ENCODE results near the gene PBRM1. TPM values are rescaled to one million over a fixed set of nuclear protein-coding genes. Genes with fewer than 3 reads are reported as not detected.

PBRM1 gene
- total and polyA plus RNA-seq, 2 of the 13 experiments (the other 11 are each of a cell fraction or from before 2014, with no cell fraction given), result 10.9 to 33.2 TPM

DNA sequence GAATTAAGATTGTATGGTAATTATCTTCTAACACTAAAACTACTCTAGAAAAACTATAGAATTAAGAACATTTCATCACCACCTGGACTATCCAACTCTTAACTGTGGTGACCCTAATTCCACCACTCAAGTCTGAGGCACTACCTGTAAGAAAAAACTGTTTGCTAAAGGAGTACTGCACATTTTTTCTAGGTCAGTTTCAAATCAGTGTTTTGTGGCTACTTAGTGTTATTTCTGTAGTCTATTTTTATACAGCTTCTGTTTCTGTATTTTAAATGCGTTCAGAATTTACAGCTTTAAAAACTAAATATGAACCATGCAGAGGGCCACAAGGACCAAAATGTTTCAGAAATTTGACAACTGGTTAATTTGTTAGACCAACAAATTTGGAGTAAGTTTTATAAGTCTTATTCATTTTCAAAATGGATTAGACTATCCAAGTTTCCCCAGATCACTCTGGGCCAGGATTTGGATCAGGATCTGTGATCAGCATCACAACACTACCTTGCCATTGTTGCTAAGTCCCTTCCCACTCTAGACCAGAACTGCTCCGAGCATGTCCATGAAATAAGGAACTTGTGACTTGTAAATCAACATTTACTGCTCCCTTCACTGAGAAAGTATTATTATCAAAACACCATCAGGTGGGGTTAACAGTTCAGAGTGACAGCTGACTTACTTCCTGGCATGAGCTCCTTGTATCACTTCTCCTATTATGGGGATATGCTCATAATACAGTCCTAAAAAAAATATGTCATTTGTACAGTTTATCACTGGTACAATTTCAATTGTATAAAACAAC, 11.3 kb upstream of the PBRM1 start:
- in situ Hi-C loops (cut with HindIII; ENCODE audit: extremely low pct_ligation_motif_present, low pct_unique_long_range_greater_than_20kb), result no loop called here
- H3K4me1 ChIP-seq (ENCODE audit: insufficient read depth, low read length), result peaks cover 7% of the 10 kb centered on the region
- peaks cover 3% of the 10 kb centered on the region; the same call in 1 of the 2 replicates for H4K20me1 ChIP-seq (ENCODE audit: insufficient read depth, low read length)
- no peak overlapping the region for H3K27ac ChIP-seq (ENCODE audit: extremely low read length, insufficient read depth, low read length)
- H3K79me2 ChIP-seq (ENCODE audit: insufficient read depth, low read length), result peaks cover 16% of the 10 kb centered on the region
- POLR2A ChIA-PET, result interaction anchor here (1.4 to 4.5 kb wide), 2 partner anchors 11 to 13 kb away, joined by 4 to 18 read pairs; partner anchors contain the start of genes GNL3 and PBRM1
- CTCF ChIA-PET (ENCODE audit: low intra/inter-chr PET ratio, low total read pairs), result no interaction called here
- FAIRE-seq (no peak), ATAC-seq (no peak), DNase-seq (ENCODE audit: low spot score) (no peak)
- no peak overlapping the region for H3K4me3 ChIP-seq (replicated peaks in 1 of 3; ENCODE audit: insufficient read depth in 1 of 3, low read depth in 2 of 3, low read length in 3 of 3)
- H3K4me2 ChIP-seq (ENCODE audit: low read depth, low read length), result no peak overlapping the region
- H3K9me3 ChIP-seq (ENCODE audit: low read length), result no peaks in the 10 kb centered on the region
- TF ChIP-seq, protein P1, sequence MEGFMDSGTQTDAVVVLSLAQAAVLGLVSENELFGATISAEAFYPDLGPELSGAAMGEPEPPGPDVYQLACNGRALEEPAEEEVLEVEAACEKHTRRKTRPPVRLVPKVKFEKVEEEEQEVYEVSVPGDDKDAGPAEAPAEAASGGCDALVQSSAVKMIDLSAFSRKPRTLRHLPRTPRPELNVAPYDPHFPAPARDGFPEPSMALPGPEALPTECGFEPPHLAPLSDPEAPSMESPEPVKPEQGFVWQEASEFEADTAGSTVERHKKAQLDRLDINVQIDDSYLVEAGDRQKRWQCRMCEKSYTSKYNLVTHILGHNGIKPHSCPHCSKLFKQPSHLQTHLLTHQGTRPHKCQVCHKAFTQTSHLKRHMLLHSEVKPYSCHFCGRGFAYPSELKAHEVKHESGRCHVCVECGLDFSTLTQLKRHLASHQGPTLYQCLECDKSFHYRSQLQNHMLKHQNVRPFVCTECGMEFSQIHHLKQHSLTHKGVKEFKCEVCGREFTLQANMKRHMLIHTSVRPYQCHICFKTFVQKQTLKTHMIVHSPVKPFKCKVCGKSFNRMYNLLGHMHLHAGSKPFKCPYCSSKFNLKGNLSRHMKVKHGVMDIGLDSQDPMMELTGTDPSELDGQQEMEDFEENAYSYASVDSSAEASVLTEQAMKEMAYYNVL (CRISPR knock-in tag; IDR thresholded peaks at IDR 0.05; ENCODE audit: borderline replicate concordance), result no peak
- TF ChIP-seq, protein P2, sequence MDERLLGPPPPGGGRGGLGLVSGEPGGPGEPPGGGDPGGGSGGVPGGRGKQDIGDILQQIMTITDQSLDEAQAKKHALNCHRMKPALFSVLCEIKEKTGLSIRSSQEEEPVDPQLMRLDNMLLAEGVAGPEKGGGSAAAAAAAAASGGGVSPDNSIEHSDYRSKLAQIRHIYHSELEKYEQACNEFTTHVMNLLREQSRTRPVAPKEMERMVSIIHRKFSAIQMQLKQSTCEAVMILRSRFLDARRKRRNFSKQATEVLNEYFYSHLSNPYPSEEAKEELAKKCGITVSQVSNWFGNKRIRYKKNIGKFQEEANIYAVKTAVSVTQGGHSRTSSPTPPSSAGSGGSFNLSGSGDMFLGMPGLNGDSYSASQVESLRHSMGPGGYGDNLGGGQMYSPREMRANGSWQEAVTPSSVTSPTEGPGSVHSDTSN (CRISPR knock-in tag; IDR thresholded peaks at IDR 0.05), result no peak
- no peak for TF ChIP-seq KLF16 (CRISPR knock-in tag; IDR thresholded peaks at IDR 0.05)
- TF ChIP-seq, protein P3, sequence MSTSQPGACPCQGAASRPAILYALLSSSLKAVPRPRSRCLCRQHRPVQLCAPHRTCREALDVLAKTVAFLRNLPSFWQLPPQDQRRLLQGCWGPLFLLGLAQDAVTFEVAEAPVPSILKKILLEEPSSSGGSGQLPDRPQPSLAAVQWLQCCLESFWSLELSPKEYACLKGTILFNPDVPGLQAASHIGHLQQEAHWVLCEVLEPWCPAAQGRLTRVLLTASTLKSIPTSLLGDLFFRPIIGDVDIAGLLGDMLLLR (CRISPR knock-in tag; IDR thresholded peaks at IDR 0.05), result no peak
- TF ChIP-seq RBFOX2 (IDR thresholded peaks at IDR 0.05; ENCODE audit: low read depth, low read length), result 0 out of 2 replicates have a peak, but pooled peaks have one; percentile 14
- no peak for TF ChIP-seq CCAR2 (optimal IDR thresholded peaks at IDR 0.05; ENCODE audit: low read depth, low read length)
- H3K36me3 ChIP-seq (replicated peaks in 1 of 2; ENCODE audit: control insufficient read depth in 1 of 2, insufficient read depth in 2 of 2, low read length in 2 of 2), result peaks cover 16 to 61% of the 10 kb centered on the region in 2 experiments
- H3K27me3 ChIP-seq (ENCODE audit: control insufficient read depth in 1 of 2, insufficient read depth in 2 of 2, low read length in 2 of 2), result no peaks in the 10 kb centered on the region
- no TSS peak for BruUV-seq (replicated peaks)
- intact Hi-C loops (cut with micrococcal nuclease; ENCODE audit: unreplicated experiment), result no loop called here
- no peak overlapping the region for H2AFZ ChIP-seq (ENCODE audit: low read length)
- H3K9ac ChIP-seq (ENCODE audit: insufficient read depth, low read depth, low read length), result no peak overlapping the region
- 91% methylated on average over 2 of the region's 2 CpGs for WGBS (ENCODE audit: low lambda C conversion rate)
